GM23338 (cell line): Measurements from ENCODE around the gene TUBA1C. TPM values are rescaled to one million over a fixed set of nuclear protein-coding genes. Genes with fewer than 3 reads are reported as not detected.
A peak's percentile ranks its signal among the peaks of the same experiment; 100 is the strongest.

Experiments used
- ATAC-seq: fragments of 200-7000 bp; cut with Tn5 transposase; 3 replicates; pipeline ENCODE4 v1.9.1; 2020
- DNase-seq: peaks from one replicate; pipeline ENCODE4 v3.0.0-alpha.2; 2015; ENCODE audit warnings: low spot score
- H2AFZ ChIP-seq: fragments of 200-600 bp; sonication (generic); 2 replicates; pipeline ENCODE4 v1.8.0; 2016; ENCODE audit warnings: antibody characterized with exemption, mild to moderate bottlenecking, moderate library complexity
- H3F3A ChIP-seq: fragments of 200-600 bp; sonication (generic); replicated peaks from 2 replicates; pipeline ENCODE4 v1.8.0; 2017; ENCODE audit warnings: antibody characterized with exemption, mixed run types, low read depth
- H3K27ac ChIP-seq: fragments of 200-600 bp; sonication (generic); 2 replicates; pipeline ENCODE4 v1.6.1; 2016; ENCODE audit warnings: low read depth
- H3K27me3 ChIP-seq: fragments of 200-600 bp; sonication (generic); 2 replicates; pipeline ENCODE4 v1.8.0; 2016; ENCODE audit warnings: mild to moderate bottlenecking, mixed run types, moderate library complexity; ENCODE audit not compliant: insufficient read depth
- H3K36me3 ChIP-seq: fragments of 200-600 bp; sonication (generic); 2 replicates; pipeline ENCODE4 v1.8.0; 2016; ENCODE audit warnings: mild to moderate bottlenecking; ENCODE audit not compliant: insufficient read depth
- H3K4me1 ChIP-seq: fragments of 200-600 bp; sonication (generic); 2 replicates; pipeline ENCODE4 v1.8.0; 2016; ENCODE audit warnings: mild to moderate bottlenecking, moderate library complexity; ENCODE audit not compliant: insufficient read depth
- H3K4me2 ChIP-seq: fragments of 200-600 bp; sonication (generic); 2 replicates; pipeline ENCODE4 v1.7.1; 2017; ENCODE audit warnings: mixed run types
- H3K4me3 ChIP-seq: fragments of 200-600 bp; sonication (generic); 2 replicates; pipeline ENCODE4 v1.6.1; 2016; ENCODE audit warnings: mixed run types
- H3K79me2 ChIP-seq: fragments of 200-600 bp; sonication (generic); replicated peaks from 2 replicates; pipeline ENCODE4 v1.8.0; 2017; ENCODE audit warnings: mild to moderate bottlenecking; ENCODE audit not compliant: insufficient read depth
- H3K9me2 ChIP-seq: fragments of 200-600 bp; sonication (generic); 2 replicates; pipeline ENCODE4 v1.8.0; 2017; ENCODE audit not compliant: insufficient read depth
- H4K20me1 ChIP-seq: fragments of 200-600 bp; sonication (generic); replicated peaks from 2 replicates; pipeline ENCODE4 v1.8.0; 2017; ENCODE audit warnings: mild to moderate bottlenecking; ENCODE audit not compliant: insufficient read depth
- H3K27ac Mint-ChIP-seq: 2 replicates; pipeline ENCODE4 v1.8.0; 2020; ENCODE audit warnings: inconsistent platforms, mild to moderate bottlenecking, moderate library complexity, mixed read lengths
- H3K27me3 Mint-ChIP-seq: 3 replicates; pipeline ENCODE4 v1.8.0; 2022; ENCODE audit warnings: low read depth, mild to moderate bottlenecking, moderate library complexity, mixed read lengths, inconsistent platforms; ENCODE audit not compliant: insufficient read depth, poor library complexity
- H3K36me3 Mint-ChIP-seq: 3 replicates; pipeline ENCODE4 v1.8.0; 2021; ENCODE audit warnings: low read depth, mild to moderate bottlenecking, inconsistent platforms, moderate library complexity, mixed read lengths
- H3K4me1 Mint-ChIP-seq: 3 replicates; pipeline ENCODE4 v1.8.0; 2020; ENCODE audit warnings: mild to moderate bottlenecking, inconsistent platforms, mixed read lengths
- H3K4me3 Mint-ChIP-seq: 3 replicates; pipeline ENCODE4 v1.8.0; 2021; ENCODE audit warnings: moderate library complexity, mild to moderate bottlenecking, inconsistent platforms, mixed read lengths
- H3K9me3 Mint-ChIP-seq: 3 replicates; pipeline ENCODE4 v1.8.0; 2020; ENCODE audit warnings: moderate library complexity, mild to moderate bottlenecking, inconsistent platforms, mixed read lengths
- CREB1 ChIP-seq: fragments of 250-450 bp; sonication (Bioruptor Pico); IDR thresholded peaks from 2 replicates; pipeline ENCODE4 v1.5.0; 2020; ENCODE audit warnings: low read depth, mild to moderate bottlenecking, moderate library complexity
- CTCF ChIP-seq, 2 experiments: fragments of 200-600 bp in 1 of 2; sonication (generic) in 1 of 2; conservative IDR thresholded peaks; 2 replicates each; pipeline versions ENCODE4 v1.5.1 to v1.6.1; 2016 to 2017; ENCODE audit warnings: antibody characterized with exemption in 2 of 2, low read depth in 2 of 2, mild to moderate bottlenecking in 2 of 2, moderate library complexity in 1 of 2
- ETS1 ChIP-seq: IDR thresholded peaks from 2 replicates; pipeline ENCODE4 v1.6.1; 2016; ENCODE audit warnings: antibody characterized with exemption
- EZH2 ChIP-seq: fragments of 200-600 bp; sonication (generic); IDR thresholded peaks from one replicate; pipeline ENCODE4 v1.8.0; 2017; ENCODE audit warnings: antibody characterized with exemption, mild to moderate bottlenecking, low read depth; ENCODE audit not compliant: unreplicated experiment
- EZH2phosphoT487 ChIP-seq: fragments of 200-600 bp; sonication (generic); IDR thresholded peaks from one replicate; pipeline ENCODE4 v1.8.1; 2018; ENCODE audit warnings: antibody characterized with exemption; ENCODE audit not compliant: unreplicated experiment
- JUNB ChIP-seq: IDR thresholded peaks from one replicate; pipeline ENCODE4 v1.6.1; 2016; ENCODE audit warnings: antibody characterized with exemption; ENCODE audit not compliant: unreplicated experiment
- NANOG ChIP-seq: IDR thresholded peaks from 2 replicates; pipeline ENCODE4 v1.6.1; 2016; ENCODE audit warnings: antibody characterized with exemption, borderline replicate concordance
- POLR2AphosphoS5 ChIP-seq: IDR thresholded peaks from 2 replicates; pipeline ENCODE4 v1.6.1; 2016; ENCODE audit warnings: antibody characterized with exemption, low read depth
- REST ChIP-seq: IDR thresholded peaks from one replicate; pipeline ENCODE4 v1.6.1; 2018; ENCODE audit warnings: antibody characterized with exemption; ENCODE audit not compliant: unreplicated experiment
- STAT1 ChIP-seq: IDR thresholded peaks from one replicate; pipeline ENCODE4 v1.6.1; 2016; ENCODE audit warnings: antibody characterized with exemption; ENCODE audit not compliant: unreplicated experiment
- ZNF114 ChIP-seq: fragments of 250-450 bp; sonication (Bioruptor Pico); IDR thresholded peaks from 2 replicates; pipeline ENCODE4 v1.5.0; 2020; ENCODE audit warnings: mild to moderate bottlenecking, moderate library complexity
- ZNF331 ChIP-seq: fragments of 250-450 bp; sonication (Bioruptor Pico); IDR thresholded peaks from 2 replicates; pipeline ENCODE4 v1.5.0; 2020; ENCODE audit warnings: low read depth, mild to moderate bottlenecking, moderate library complexity
- polyA plus RNA-seq: library from polyadenylated mRNA; unstranded; fragments of >200 nt; fragmentation: Nextera tagmentation; extraction: Ambion mirVana; gene quantifications from 2 replicates; pipeline ENCODE4 v1.2.1, GENCODE V29; 2016
- total RNA-seq: library from RNA; depleted of rRNA; stranded (reverse); fragments of >200 nt; shearing (Covaris generic); gene quantifications from 2 replicates; pipeline ENCODE4 v1.2.3, GENCODE V29; 2014
- TF ChIP-seq, protein P1 (sequence below): fragments of 250-450 bp; sonication (Bioruptor Pico); IDR thresholded peaks from 2 replicates; pipeline ENCODE4 v1.5.0; 2020; ENCODE audit warnings: mild to moderate bottlenecking, moderate library complexity

The TUBA1C gene
- total and polyA plus RNA-seq, 2 experiments from 2014 or later, result 191 to 728 TPM

DNA sequence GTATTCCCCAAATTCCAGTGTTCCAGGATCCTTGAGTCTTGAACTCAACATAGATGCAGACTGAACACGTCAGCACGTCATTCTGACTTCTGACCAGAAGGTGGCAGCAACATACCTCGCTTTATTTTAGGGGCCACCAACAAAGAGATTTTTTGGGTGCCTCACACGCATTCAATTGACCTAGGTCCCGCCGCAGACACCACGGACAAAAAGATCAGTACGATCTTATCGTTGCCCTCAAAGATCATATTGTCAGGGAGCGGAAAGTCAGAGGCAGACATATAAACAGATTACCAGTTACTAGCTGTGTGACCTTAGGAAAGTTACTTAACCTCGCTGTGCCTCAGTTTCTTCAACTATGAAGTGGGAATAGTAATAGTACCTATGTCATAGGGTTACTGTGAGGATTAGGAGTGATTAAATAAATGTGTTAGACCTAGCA is 23.6 kb downstream of the TUBA1C start:
- Histone ChIP-seq H3K27me3 (peaks cover 57% of the 10 kb centered on the region), H3K4me2 (no peak overlapping the region), H4K20me1 (no peaks in the 10 kb centered on the region), H3K36me3 (no peaks in the 10 kb centered on the region), H3F3A (no peaks in the 10 kb centered on the region), H3K4me3 (no peak overlapping the region), H3K79me2 (no peaks in the 10 kb centered on the region), H3K9me2 (no peaks in the 10 kb centered on the region), H3K27ac (no peak overlapping the region), H3K4me1 (peaks cover 6% of the 10 kb centered on the region), H2AFZ (no peak overlapping the region)
- peak; percentile 38 for ATAC-seq
- H3K36me3 Mint-ChIP-seq, result no peaks in the 10 kb centered on the region
- peaks cover 44% of the 10 kb centered on the region for H3K27me3 Mint-ChIP-seq
- H3K9me3 Mint-ChIP-seq, result no peaks in the 10 kb centered on the region; the same call in 2 of the 3 replicates
- H3K4me3 Mint-ChIP-seq, result no peak overlapping the region
- H3K4me1 Mint-ChIP-seq, result peaks cover 8% of the 10 kb centered on the region; the same call in 2 of the 3 replicates
- TF ChIP-seq CTCF (conservative IDR thresholded peaks at IDR 0.05; ENCODE audit: low read depth in 2 of 2), result peak; percentile 89
- TF ChIP-seq CREB1 (CRISPR knock-in tag), result peak; percentile 84
- no peak for TF ChIP-seq REST
- TF ChIP-seq ETS1, result no peak
- no peak for TF ChIP-seq ZNF114
- TF ChIP-seq ZNF331, result no peak
- no peak for TF ChIP-seq NANOG
- TF ChIP-seq JUNB, result no peak
- no peak for TF ChIP-seq POLR2AphosphoS5
- TF ChIP-seq, protein P1, sequence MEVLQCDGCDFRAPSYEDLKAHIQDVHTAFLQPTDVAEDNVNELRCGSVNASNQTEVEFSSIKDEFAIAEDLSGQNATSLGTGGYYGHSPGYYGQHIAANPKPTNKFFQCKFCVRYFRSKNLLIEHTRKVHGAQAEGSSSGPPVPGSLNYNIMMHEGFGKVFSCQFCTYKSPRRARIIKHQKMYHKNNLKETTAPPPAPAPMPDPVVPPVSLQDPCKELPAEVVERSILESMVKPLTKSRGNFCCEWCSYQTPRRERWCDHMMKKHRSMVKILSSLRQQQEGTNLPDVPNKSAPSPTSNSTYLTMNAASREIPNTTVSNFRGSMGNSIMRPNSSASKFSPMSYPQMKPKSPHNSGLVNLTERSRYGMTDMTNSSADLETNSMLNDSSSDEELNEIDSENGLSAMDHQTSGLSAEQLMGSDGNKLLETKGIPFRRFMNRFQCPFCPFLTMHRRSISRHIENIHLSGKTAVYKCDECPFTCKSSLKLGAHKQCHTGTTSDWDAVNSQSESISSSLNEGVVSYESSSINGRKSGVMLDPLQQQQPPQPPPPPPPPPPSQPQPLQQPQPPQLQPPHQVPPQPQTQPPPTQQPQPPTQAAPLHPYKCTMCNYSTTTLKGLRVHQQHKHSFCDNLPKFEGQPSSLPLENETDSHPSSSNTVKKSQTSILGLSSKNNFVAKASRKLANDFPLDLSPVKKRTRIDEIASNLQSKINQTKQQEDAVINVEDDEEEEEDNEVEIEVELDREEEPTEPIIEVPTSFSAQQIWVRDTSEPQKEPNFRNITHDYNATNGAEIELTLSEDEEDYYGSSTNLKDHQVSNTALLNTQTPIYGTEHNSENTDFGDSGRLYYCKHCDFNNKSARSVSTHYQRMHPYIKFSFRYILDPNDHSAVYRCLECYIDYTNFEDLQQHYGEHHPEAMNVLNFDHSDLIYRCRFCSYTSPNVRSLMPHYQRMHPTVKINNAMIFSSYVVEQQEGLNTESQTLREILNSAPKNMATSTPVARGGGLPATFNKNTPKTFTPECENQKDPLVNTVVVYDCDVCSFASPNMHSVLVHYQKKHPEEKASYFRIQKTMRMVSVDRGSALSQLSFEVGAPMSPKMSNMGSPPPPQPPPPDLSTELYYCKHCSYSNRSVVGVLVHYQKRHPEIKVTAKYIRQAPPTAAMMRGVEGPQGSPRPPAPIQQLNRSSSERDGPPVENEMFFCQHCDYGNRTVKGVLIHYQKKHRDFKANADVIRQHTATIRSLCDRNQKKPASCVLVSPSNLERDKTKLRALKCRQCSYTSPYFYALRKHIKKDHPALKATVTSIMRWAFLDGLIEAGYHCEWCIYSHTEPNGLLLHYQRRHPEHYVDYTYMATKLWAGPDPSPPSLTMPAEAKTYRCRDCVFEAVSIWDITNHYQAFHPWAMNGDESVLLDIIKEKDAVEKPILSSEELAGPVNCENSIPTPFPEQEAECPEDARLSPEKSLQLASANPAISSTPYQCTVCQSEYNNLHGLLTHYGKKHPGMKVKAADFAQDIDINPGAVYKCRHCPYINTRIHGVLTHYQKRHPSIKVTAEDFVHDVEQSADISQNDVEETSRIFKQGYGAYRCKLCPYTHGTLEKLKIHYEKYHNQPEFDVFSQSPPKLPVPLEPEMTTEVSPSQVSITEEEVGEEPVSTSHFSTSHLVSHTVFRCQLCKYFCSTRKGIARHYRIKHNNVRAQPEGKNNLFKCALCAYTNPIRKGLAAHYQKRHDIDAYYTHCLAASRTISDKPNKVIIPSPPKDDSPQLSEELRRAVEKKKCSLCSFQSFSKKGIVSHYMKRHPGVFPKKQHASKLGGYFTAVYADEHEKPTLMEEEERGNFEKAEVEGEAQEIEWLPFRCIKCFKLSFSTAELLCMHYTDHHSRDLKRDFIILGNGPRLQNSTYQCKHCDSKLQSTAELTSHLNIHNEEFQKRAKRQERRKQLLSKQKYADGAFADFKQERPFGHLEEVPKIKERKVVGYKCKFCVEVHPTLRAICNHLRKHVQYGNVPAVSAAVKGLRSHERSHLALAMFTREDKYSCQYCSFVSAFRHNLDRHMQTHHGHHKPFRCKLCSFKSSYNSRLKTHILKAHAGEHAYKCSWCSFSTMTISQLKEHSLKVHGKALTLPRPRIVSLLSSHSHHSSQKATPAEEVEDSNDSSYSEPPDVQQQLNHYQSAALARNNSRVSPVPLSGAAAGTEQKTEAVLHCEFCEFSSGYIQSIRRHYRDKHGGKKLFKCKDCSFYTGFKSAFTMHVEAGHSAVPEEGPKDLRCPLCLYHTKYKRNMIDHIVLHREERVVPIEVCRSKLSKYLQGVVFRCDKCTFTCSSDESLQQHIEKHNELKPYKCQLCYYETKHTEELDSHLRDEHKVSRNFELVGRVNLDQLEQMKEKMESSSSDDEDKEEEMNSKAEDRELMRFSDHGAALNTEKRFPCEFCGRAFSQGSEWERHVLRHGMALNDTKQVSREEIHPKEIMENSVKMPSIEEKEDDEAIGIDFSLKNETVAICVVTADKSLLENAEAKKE (CRISPR knock-in tag), result no peak
- TF ChIP-seq STAT1, result no peak
- no peak for TF ChIP-seq EZH2phosphoT487
- no peak for TF ChIP-seq EZH2
- peak; percentile 80 for DNase-seq
- no peak overlapping the region for H3K27ac Mint-ChIP-seq
